HG03571 (cell line): ENCODE measurements around the gene ASB6.

Source experiments
- ATAC-seq: cut with Tn5 transposase; IDR thresholded peaks from one replicate; pipeline ENCODE4 v1.9.1; 2021; ENCODE audit not compliant: unreplicated experiment

The ASB6 gene

DNA sequence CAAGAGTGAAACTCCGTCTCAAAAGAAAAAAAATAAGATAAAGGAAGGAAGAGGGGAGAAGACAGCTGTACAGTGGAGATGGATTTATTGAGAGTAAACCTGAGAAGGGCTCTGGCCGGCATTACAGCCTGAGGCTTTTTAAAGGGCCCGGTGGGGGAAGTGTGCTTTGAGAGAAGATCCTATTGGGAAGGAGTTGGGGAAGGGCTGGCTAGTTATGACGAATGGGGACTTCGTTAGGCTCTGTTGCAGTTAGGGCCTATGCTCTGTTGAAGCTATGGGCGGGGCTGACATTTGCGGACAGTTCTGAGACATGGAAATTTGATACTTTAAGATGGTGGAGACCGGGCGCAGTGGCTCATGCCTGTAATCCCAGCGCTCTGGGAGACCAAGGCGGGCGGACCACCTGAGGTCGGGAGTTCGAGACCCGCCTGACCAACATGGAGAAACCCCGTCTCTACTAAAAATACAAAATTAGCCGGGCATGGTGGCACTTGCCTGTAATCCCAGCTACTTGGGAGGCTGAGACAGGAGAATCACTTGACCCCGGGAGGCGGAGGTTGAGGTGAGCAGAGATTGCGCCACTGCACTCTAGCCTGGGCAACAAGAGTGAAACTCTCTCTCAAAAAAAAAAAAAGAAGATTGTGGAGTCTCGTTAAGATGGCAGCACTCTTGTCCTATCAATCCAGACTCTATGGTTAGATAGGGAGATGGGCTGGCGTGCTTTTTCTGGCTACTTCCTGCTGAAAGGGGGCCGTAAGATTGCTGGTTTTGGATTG, 54.3 kb downstream of the ASB6 start:
- ATAC-seq: no peak

DNA sequence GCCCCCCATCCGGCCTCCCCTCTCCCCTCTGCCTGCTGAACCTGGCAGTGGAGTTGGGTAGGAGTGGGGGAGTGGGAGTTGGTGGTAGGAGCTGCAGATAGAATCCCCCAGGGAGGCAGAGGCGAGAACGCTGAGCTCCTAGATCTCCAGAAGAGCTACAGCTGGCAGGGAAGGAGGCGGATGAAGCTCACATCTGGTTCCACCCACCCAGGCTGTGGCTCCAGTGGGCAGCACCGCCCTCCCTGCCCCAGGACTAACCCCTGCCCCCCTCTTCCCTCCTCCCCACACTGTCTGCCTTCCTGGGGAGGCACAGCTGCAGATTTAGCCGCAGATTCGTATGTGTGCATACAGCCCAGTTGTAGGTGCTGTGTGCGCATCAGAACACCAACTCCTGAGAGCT, 55.3 kb downstream of the ASB6 start:
- no peak for ATAC-seq

DNA sequence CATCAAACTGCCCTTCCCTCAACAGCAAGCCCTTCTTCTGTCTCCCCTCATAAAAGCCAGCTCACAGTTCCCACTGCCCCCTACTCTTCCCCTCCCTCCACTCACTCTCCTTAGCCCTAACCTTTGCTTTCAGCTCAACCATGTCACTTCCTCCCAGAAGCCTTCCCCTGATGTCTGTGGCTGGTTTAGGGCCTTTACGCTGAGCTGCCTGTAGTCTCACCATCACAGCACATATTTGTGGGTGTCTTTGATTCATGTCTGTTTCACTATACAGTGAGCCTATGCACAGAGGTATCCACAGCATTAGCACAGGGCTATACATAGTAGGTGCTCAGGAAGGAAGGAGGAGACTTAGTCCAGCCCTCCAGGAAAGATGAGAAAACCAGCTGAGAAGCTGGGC, 55.7 kb downstream of the ASB6 start:
- ATAC-seq: no peak

DNA sequence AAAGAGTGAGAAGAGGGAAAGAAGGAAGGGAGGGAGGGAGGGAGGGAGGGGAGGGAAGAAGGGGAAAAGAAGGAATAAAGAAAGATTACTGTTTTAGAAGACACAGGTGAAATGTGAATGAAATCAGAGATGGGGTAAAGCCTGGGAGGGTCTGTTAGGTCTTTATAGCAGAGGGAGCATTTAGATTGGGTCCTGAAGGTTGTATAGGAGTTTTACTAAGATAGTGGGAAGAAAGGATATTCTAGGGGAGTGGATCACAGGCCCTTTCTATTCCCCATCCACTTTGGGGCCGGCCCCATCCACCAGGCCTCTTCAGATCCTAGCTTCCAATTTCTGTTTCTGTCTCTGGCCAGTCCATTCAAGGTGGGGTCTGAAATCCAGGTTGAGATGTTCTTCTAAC, 56.6 kb downstream of the ASB6 start:
- no peak for ATAC-seq
